SKM-1 treated with dmso at 0.1 percent for 144 hours (cell line): ENCODE results near the gene LRIG3.
"Not testable (repeated sequence)": the region's sequence is repeated elsewhere in the genome, so short reads cannot be mapped to it uniquely, and the experiment has no call there.

Experiments used
- DNase-seq: peaks from one replicate; lab custom pipeline; 2025; ENCODE audit not compliant: unreplicated experiment; lab: John Stamatoyannopoulos, UW

The LRIG3 gene

GRCh38 chr12:58905422-58905821, 14.9 kb downstream of the LRIG3 start:
- no peak for DNase-seq

DNA sequence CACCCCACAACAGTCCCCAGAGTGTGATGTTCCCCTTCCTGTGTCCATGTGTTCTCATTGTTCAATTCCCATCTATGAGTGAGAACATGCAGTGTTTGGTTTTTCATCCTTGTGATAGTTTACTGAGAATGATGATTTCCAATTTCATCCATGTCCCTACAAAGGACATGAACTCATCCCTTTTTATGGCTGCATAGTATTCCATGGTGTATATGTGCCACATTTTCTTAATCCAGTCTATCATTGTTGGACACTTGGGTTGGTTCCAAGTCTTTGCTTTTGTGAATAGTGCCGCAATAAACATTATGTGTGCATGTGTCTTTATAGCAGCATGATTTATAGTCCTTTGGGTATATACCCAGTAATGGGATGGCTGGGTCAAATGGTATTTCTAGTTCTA, 17.6 kb downstream of the LRIG3 start:
- not testable (repeated sequence) for DNase-seq

- DNase-seq, result no peak
Measured at GRCh38 chr12:58901664-58902063, 18.6 kb downstream of the LRIG3 start.

DNA sequence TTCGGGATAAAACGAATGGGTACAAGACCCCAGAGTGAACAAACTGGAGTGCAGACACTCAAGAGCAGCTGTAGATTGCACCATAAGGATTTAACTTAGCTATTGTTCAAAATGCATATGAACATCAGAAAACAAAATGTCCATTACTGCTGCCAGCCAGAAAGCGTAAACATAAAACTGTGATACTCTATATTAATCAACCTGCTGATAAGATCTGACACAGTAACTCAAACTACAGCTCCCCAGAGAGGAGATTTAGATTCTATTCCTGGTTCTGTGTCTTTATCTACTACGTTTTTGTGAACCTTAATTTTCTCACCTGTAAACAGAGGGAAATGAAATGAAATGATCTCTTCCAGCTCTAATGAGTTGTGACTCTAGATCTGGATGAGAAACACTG, 22.3 kb downstream of the LRIG3 start:
- no peak for DNase-seq

DNA sequence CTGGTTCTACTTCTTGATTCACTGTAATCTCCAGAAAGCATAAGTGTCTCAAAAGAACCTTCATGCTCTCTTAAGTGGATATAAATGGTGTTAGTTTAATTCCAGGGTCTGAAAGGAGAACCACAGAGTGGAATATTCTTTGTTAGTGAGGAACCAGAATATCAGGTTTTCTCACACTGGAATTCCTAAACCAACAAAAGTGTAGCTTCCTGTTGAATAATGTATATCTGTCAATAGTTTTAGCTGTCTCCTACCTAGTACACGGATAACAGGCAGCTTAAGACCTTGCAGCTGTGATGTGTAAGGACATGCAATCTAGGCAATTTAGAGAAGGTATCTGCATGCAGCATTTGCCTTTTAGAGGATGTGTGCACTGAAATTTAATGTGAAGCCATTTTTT, 24.0 kb downstream of the LRIG3 start:
- no peak for DNase-seq

- no peak for DNase-seq
Measured at GRCh38 chr12:58895053-58895452, 25.3 kb downstream of the LRIG3 start.

GRCh38 chr12:58894040-58894439, 26.3 kb downstream of the LRIG3 start:
- DNase-seq, result no peak

DNA sequence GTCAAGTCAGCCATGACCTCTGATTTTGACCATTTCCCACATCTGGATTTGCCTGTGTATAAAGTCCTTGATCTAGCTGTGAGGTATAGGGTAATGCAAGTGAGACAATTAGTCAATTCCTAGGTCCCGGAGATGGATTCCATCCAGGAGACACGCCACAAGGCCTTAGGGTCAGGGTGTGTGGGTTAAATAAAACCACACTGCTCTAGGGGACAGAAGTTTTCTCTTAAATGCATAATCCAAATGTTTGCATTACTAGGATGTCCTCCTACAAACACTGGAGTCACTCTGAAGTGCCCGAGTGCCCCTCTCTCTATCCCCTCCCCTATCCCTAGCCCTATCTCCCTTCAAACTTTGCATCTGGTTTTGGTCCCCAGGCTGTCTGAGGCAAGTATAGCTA, 26.8 kb downstream of the LRIG3 start:
- DNase-seq, result no peak

DNA sequence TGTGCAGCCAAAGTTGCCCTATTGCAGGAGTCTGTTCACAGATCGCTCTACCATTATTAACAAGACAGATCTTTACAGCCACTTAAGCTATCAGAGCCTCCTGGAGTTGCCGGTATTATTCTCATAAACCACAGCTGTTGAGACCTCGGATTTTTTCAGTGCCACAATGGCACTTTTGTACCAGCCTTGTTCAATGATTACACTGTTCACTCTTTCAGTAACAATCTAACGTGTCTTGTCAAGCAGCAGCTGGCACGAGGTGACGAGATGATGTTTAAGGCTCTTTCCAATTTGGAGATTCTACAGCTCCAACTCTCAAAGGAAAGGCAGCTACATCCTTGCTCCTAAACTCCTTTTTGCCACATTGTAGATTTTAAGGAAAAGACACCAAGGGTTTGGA, 30.7 kb downstream of the LRIG3 start:
- no peak for DNase-seq

- no peak for DNase-seq
Measured at GRCh38 chr12:58888131-58888783, 32.0 kb downstream of the LRIG3 start.

DNA sequence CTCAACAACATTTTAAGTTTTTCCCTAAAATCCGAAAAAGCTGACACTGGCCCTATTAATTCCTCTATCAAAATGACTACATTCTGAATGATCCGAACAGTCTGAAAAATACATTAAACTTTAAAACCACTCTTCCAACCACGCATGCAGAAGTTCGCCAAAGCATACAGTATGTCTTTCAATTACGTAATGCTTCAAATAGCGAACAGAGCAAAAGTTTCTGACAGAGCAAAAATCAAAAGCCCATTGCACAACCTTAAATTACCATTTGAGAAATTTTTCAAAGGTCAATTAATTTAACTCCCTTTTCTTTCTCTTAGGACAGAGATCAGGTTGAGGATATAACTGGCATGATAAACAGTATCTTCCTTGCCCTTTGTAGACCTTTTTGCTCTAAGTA, 33.2 kb downstream of the LRIG3 start:
- peak; percentile 42 for DNase-seq

- DNase-seq, result no peak
Measured at GRCh38 chr12:58886474-58886873, 33.8 kb downstream of the LRIG3 start.

GRCh38 chr12:58884916-58885315, 35.4 kb downstream of the LRIG3 start:
- DNase-seq, result no peak

DNA sequence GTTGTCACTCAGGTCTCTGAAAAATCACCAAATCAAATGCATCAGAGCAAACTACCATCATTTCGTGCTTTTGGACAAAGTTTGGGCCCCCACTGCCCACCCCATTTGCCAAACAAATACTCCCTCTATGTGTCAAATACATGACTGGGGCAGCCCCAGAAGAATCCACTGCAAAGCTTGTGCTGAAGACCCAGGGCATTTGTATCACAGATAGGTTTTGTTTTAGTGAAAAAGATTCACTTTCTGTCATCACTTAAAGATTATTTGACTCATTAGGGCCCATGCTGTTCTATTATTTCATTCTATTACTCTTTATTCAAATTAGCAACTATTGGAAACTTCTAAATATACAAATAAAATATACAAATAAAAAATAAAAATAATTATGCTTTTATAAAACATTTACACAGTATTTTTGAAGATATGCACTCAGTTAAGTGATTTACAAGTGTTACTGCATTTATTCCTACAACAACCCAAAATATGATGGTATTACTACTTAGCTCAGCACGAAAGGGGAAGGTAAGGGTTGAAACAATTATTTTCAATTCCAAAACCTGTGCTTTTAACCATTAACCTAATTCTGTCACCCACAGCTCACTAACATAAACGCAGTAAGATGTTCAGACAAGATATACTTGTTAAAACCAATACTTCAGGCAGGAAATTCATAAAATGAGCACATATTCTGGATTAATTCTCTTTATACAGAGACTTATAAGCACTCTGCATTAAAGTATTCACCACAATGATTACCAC, 36.5 kb downstream of the LRIG3 start:
- no peak for DNase-seq

DNA sequence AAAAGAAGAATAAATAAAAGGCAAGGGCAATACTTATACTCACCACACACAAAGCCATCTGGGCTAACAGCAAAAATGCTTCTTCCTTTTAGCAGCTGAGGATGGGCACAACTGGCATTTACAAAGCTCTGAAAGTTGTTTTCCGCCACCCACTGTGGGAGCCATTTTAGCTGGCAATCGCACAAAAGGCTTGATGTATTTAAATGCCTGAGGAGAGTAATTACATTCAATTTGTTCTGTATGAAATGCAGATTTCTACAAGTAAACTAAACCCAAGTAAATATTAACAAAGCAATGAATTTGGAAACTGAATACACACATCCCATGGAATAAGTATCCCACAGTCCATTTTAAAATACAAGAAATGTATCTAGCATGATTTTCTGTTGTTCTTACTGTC, 37.5 kb downstream of the LRIG3 start:
- DNase-seq, result no peak

DNA sequence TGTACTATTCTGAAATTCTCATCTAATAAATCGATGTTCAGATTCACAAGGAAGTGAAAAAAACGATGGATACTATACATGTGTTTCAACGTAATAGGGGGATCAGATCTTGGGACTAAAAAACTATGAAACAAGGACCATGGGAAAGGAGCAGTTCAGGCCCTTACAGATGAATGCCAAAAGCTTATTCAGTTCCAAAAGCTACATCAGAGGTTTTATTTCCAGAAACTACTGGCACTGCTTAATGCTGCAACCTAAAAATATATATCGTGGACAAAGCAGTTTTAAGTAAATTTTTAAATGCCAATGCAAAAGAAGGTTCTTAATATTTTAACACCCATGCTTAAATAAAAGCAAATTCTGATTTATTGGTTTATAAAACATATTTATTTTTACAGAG, 38.5 kb downstream of the LRIG3 start:
- no peak for DNase-seq

DNA sequence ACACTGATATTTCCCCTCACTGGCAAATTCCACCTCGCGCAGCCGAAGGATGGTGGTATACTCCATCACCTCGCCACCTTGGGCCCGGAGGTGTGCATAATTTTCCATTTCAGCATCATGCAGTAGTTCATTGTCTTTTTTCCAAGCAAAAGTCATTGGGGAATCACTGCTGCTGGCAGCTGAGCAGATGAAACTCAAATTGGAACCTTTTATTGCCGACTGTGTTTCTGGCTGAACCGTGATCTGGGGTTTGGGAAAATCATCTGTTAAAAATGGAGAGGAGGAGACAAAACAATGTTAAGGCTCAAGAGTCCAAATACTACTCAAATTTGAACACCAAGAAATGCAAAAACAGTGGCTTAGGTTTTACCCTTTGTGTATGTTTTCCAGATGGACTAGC, 39.7 kb downstream of the LRIG3 start:
- DNase-seq, result no peak

DNA sequence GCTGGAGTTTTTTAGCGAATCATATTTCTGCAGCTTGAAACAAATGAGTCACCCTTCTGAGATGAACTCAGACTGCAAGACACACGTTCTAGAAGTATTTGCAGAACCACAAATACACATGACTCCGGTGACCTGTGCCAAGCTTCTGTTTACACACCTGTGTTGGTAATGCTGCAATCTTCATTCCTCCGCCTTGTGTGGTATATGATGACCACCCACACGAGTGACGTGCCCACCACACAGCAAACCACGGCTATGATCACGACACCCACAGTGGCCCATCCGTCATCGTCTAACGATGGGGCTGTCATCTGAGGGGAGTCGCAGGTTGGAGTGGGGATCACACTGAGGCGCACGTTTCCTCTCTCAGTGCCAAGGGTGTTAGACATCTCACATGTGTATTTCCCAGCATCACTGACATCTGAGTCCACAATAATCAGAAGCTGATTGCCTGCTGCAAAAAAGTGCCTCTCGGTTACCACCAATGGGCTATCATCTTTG, 43.0 kb downstream of the LRIG3 start:
- DNase-seq, result no peak

- no peak for DNase-seq
Measured at GRCh38 chr12:58873496-58873895, 46.8 kb downstream of the LRIG3 start.

GRCh38 chr12:58871556-58871955, 48.7 kb downstream of the LRIG3 start:
- no peak for DNase-seq

GRCh38 chr12:58870595-58870994, 49.7 kb downstream of the LRIG3 start:
- DNase-seq, result no peak

DNA sequence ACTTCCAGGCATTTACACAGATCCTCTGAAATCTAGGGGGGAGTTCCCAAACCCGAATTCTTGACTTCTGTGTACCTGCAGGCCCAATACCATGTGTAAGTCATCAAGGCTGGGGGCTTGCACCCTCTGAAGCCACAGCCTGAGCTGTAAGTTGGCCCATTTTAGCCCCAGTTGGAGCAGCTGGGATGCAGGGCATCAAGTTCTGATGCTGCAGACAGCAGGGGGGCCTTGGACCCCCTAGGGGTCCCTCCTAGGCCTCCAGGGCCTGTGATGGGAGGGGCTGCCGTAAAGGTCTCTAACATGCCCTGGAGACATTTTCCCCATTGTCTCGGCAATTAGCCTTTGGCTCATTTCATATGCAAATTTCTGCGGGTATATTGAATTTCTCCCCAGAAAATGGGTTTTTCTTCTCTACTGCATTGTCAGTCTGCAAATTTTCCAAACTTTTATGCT, 59.5 kb downstream of the LRIG3 start:
- no peak for DNase-seq
